H1 (cell line): ENCODE measurements around the gene KCNMA1. TPM values are rescaled to one million over a fixed set of nuclear protein-coding genes. Genes with fewer than 3 reads are reported as not detected.

Experiments used
- BCL11A ChIP-seq, 2 experiments: IDR thresholded peaks; one replicate each; pipeline ENCODE4 v1.6.1; 2011; ENCODE audit warnings: low read depth in 2 of 2, low read length in 2 of 2, mild to moderate bottlenecking in 2 of 2
- TCF12 ChIP-seq: IDR thresholded peaks from 2 replicates; pipeline ENCODE4 v1.6.1; 2011; ENCODE audit warnings: low read depth, mild to moderate bottlenecking, low read length
- polyA plus RNA-seq, 7 experiments: library from polyadenylated mRNA; depleted of rRNA in 3 of 7; stranded (reverse) in 5 of 7; unstranded in 2 of 7; fragments of >200 nt in 5 of 7; fragments of 200-250 nt in 2 of 7; gene quantifications; 1 replicate in 5 of 7; 2 replicates in 1 of 7; 4 replicates in 1 of 7; pipeline versions ENCODE4 v1.2.1 to v1.2.3, GENCODE V29; 2011 to 2013; ENCODE audit warnings: missing spikeins in 2 of 7, mixed read lengths in 2 of 7
- total RNA-seq: library from RNA; stranded (reverse); fragmentation: NEBNext Ultra II Directional; extraction: Animal tissue kit (Norgen Biotek cat#: 25700); gene quantifications from 2 replicates; pipeline ENCODE4 v1.2.1, GENCODE V29; 2021

KCNMA1 gene
- total and polyA plus RNA-seq, 2 of the 8 experiments (the other 6 are each of a cell fraction or from before 2014, with no cell fraction given), result 10.2 to 11.1 TPM

DNA sequence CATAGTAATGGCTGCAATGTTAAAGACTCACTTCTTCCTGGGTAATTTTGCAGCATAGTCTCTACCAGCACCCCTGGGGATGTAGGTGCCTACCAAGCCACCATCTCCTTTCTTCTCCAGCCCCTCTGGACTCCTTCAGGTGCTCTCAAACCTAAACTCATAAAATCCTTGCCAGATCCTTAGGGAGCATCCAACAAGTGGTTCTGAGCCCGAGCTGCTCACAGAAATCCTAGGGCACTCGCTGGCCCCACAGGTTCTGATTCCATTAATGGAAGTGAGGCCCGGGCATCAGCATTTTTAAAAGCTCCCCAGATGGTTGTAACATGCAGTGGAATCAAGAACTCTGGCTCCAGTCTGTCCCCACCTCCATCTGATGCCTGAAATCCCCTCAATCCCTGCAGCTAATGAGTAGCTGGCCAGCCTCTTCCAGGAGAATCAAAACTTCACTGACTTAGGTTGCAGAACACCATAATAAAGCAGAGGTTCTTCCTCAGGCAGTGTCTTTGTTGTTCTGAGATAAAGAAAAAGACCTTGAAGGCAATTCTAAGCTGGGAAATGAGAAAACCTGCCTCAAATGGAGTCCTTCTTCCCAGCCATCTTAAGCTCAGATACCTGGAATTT lies 336.8 kb downstream of the KCNMA1 start (continued):
- no peak for TF ChIP-seq BCL11A (IDR thresholded peaks at IDR 0.05; ENCODE audit: low read depth in 2 of 2, low read length in 2 of 2)
- no peak for TF ChIP-seq TCF12
